ENCODE results near the gene GBX1. TPM values are rescaled to one million over a fixed set of nuclear protein-coding genes. Genes with fewer than 3 reads are reported as not detected.
A peak's percentile ranks its signal among the peaks of the same experiment; 100 is the strongest.

GBX1 gene
- total RNA-seq, 4 donors from 2014 or later, result 2.4 TPM; not detected in 3

- TF ChIP-seq CTCF (IDR thresholded peaks at IDR 0.05), result no peak
- TF ChIP-seq POLR2A (IDR thresholded peaks at IDR 0.05), result no peak
- intact Hi-C loops (cut with DNase I; ENCODE audit: low total_unique reads), result no loop called here
- DNase-seq (ENCODE audit: low spot score in 2 of 2), result no peak
- WGBS, 2 donors, result 21 to 34% methylated on average over 22 of the region's 22 CpGs
- H3K4me3 ChIP-seq (ENCODE audit: low read depth, poor library complexity, severe bottlenecking), result no peak overlapping the region
Observed at GRCh38 chr7:151125470-151125845, 42.0 kb downstream of the GBX1 start.

GRCh38 chr7:151124899-151125399, 42.5 kb downstream of the GBX1 start:
- no peak for TF ChIP-seq POLR2A (IDR thresholded peaks at IDR 0.05)
- no peak for TF ChIP-seq CTCF (IDR thresholded peaks at IDR 0.05)
- 74 to 76% methylated on average over 14 of the region's 14 CpGs for WGBS, 2 donors
- H3K4me3 ChIP-seq (ENCODE audit: low read depth, poor library complexity, severe bottlenecking), result no peak overlapping the region
- DNase-seq (ENCODE audit: low spot score in 2 of 2), result no peak
- intact Hi-C loops (cut with DNase I; ENCODE audit: low total_unique reads), result loop anchor here (5.0 kb wide), 1 partner anchor 47 kb away; no protein-coding TSS in a partner anchor

GRCh38 chr7:151124481-151124880, 43.0 kb downstream of the GBX1 start:
- no peak overlapping the region for H3K4me3 ChIP-seq (ENCODE audit: low read depth, poor library complexity, severe bottlenecking)
- TF ChIP-seq POLR2A (IDR thresholded peaks at IDR 0.05) (no peak), CTCF (IDR thresholded peaks at IDR 0.05) (no peak)
- DNase-seq (ENCODE audit: low spot score in 2 of 2), result no peak
- 76 to 84% methylated on average over 5 to 7 of the region's 7 CpGs for WGBS, 2 donors
- intact Hi-C loops (cut with DNase I; ENCODE audit: low total_unique reads), result loop anchor here (5.0 kb wide), 1 partner anchor 48 kb away; no protein-coding TSS in a partner anchor

DNA sequence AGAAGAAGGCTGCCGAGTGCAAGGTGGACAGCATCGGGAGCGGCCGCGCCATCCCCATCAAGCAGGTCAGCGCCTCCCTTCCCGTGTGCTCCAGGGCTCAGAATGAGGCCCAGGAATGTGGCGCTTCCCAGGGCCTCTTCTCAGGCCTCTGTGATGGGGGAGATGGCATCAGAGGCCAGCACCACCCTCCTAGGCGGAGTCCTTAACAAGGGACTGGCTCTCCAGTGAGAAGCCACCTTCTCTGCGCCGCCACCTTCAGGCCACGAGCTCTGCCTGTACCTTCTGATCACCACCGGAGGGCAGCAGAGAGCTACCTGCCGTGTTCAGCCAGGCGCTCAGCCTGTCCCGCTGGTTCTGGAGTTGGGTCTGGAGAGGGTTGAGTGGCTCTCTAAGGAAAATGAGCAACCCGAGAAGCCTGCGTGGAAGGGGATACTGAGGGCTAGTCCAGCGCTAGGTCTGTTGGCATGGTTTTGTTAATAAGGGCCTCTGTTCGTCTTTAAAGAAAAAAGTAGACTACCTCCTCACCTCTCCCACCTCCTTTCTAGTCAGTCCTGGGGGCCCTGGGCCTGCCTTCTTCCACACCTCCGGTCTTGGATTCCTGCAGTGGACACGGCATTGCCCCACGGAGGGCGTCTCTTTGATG, 43.6 kb downstream of the GBX1 start:
- DNase-seq (ENCODE audit: low spot score in 2 of 2), result peak; percentile 79 to 96
- intact Hi-C loops (cut with DNase I; ENCODE audit: low total_unique reads), result loop anchor here (5.0 kb wide), 1 partner anchor 48 kb away; no protein-coding TSS in a partner anchor
- no peak overlapping the region for H3K4me3 ChIP-seq (ENCODE audit: low read depth, poor library complexity, severe bottlenecking)
- 37 to 50% methylated on average over 24 of the region's 24 CpGs for WGBS, 2 donors
- TF ChIP-seq POLR2A (IDR thresholded peaks at IDR 0.05), result no peak
- peak in 1 of 3 donors; percentile 89 for TF ChIP-seq CTCF (IDR thresholded peaks at IDR 0.05)

DNA sequence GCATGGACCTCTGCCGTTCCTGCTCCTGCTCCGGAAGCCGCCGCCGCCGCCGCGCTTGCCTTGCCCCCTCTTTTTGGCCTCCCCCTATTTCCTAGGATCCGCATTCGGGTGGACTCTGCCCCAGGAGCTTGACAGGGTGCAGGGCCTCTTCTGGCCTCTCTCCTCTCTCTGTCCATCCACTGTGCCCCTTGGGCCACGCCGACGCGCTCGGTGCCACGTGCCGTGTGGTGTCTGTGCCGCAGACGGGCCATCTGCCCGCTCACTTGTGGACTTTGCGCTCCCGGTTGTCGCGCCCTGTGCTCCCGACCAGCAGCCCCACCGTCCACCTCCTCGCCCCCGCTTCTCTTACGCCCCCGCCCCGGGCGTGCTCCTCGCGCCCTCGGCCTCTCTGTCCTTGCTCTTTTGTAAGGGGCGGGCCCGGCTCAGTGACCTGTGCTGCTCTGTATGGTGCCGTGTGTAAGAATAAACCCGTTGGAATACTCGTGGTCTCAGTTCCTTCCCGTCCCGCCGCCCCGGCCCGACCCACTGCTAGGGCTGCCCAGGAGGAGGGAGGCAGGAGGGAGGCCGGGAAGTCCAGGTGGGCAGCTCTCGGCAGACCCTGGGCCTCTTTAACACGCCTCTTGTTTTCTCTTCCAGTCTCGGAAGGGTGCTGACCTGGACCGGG, 44.2 kb downstream of the GBX1 start:
- no peak overlapping the region for H3K4me3 ChIP-seq (ENCODE audit: low read depth, poor library complexity, severe bottlenecking)
- DNase-seq (ENCODE audit: low spot score in 2 of 2), result no peak
- 90 to 92% methylated on average over 50 of the region's 50 CpGs for WGBS, 2 donors
- intact Hi-C loops (cut with DNase I; ENCODE audit: low total_unique reads), result loop anchor here (5.0 kb wide), 1 partner anchor 49 kb away; no protein-coding TSS in a partner anchor
- no peak for TF ChIP-seq CTCF (IDR thresholded peaks at IDR 0.05)
- no peak for TF ChIP-seq POLR2A (IDR thresholded peaks at IDR 0.05)
